GM19193 (cell line): Measurements from ENCODE around the gene WASF2.

Experiments used
- POLR2A ChIP-seq: IDR thresholded peaks from 4 replicates; pipeline ENCODE4 v1.6.1; 2011; ENCODE audit not compliant: insufficient read depth, insufficient read length; ENCODE audit errors: extremely low read depth

Gene WASF2

GRCh38 chr1:27372808-27373690 lies 116.9 kb downstream of the WASF2 start:
- no peak for TF ChIP-seq POLR2A

GRCh38 chr1:27372022-27372807 lies 117.8 kb downstream of the WASF2 start:
- TF ChIP-seq POLR2A: no peak

- TF ChIP-seq POLR2A: no peak
These were observed 120.9 kb downstream of the WASF2 start for GRCh38 chr1:27368869-27369582.

- TF ChIP-seq POLR2A: no peak
These were observed 122.8 kb downstream of the WASF2 start for GRCh38 chr1:27367160-27367650.

- no peak for TF ChIP-seq POLR2A
These were observed 123.4 kb downstream of the WASF2 start, which contains the start of gene MAP3K6 for GRCh38 chr1:27366411-27367159. Gene MAP3K6, minus strand, starts transcription at chr1:27366961. Its CDS starts 364 bp downstream, at chr1:27366597.

- TF ChIP-seq POLR2A: no peak
These were observed 123.9 kb downstream of the WASF2 start for GRCh38 chr1:27366113-27366410.

GRCh38 chr1:27365372-27366112 lies 124.4 kb downstream of the WASF2 start:
- TF ChIP-seq POLR2A: no peak

GRCh38 chr1:27364696-27365371 lies 125.1 kb downstream of the WASF2 start:
- no peak for TF ChIP-seq POLR2A

- no peak for TF ChIP-seq POLR2A
These were observed 125.9 kb downstream of the WASF2 start for GRCh38 chr1:27363766-27364695.

- TF ChIP-seq POLR2A: no peak
These were observed 128.4 kb downstream of the WASF2 start for GRCh38 chr1:27361553-27361952.

- no peak for TF ChIP-seq POLR2A
These were observed 128.9 kb downstream of the WASF2 start for GRCh38 chr1:27361044-27361402.
